HG03442 (cell line): ENCODE results near the gene ANKRD55.

Experiments
- ATAC-seq: cut with Tn5 transposase; IDR thresholded peaks from one replicate; pipeline ENCODE4 v1.9.1; 2021; ENCODE audit warnings: mild to moderate bottlenecking, moderate library complexity; ENCODE audit not compliant: unreplicated experiment

ANKRD55 gene

DNA sequence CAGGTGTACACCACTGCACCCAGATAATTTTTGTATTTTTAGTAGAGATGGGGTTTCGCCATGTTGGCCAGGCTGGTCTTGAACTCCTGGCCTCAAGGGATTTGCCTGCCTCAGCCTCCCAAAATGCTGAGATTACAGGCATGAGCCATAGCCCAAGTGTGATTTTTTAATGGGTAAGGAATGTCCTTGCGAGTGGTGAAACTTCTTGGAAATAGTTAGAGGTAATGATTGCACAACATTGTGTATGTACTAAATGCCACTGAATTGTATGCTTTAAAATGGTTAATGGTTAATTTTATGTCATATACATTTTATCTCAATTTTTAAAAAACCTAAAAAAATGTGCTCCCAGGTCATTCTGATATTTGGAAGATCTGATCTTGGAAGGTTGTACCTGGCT, 178.5 kb downstream of the ANKRD55 start:
- ATAC-seq: no peak

GRCh38 chr5:56053363-56053762, 179.8 kb downstream of the ANKRD55 start:
- ATAC-seq: no peak

GRCh38 chr5:56052735-56053134, 180.4 kb downstream of the ANKRD55 start:
- no peak for ATAC-seq

DNA sequence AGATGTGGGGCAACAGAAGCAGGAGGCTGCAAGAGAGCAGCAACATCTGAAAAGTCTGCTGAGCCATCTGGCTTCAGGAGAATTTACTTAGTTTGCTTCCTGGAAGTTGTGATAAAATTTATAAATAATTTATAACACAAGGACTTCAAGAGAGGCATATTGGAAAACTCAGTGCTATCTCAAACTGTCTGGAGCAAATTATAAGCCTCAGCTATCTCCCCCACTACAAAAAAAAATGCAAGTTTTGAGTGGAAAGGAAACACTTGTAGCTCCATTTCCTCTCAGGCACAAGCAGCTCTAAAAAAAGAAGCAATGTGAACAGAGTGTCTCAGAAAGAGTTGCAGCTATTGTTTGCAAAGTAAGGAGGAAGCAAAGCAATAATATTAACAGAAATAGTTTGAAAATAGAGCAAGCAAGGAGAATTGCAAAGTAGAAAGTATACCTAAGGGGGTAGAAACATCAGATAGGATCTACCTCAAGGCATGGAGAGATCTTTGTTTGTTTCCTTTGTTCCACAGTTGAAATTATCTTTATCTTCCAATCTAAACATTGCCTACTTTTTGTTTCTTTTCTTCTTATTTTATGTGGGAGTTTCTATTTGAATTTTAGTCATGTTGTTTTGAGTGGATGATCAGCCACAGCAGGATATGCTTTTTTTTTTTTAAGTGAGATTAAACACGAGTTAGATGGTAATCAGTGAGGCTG, 182.4 kb downstream of the ANKRD55 start:
- no peak for ATAC-seq
